SU-DHL-6 (cell line): ENCODE results near the gene ZNF674.

Experiments used
- H2AFZ ChIP-seq: fragments of 200-600 bp; sonication (generic); 2 replicates; pipeline ENCODE4 v1.6.1; 2014; ENCODE audit warnings: low read depth, mild to moderate bottlenecking, moderate library complexity, mixed read lengths, antibody characterized with exemption, low read length; ENCODE audit not compliant: severe bottlenecking
- H3F3A ChIP-seq: fragments of 200-600 bp; shearing (Covaris generic); 2 replicates; pipeline ENCODE4 v1.6.0; 2016; ENCODE audit warnings: antibody characterized with exemption, mild to moderate bottlenecking; ENCODE audit not compliant: insufficient read depth
- H3K27ac ChIP-seq: fragments of 200-600 bp; sonication (generic); 2 replicates; pipeline ENCODE4 v1.5.1; 2016; ENCODE audit warnings: low read depth, mild to moderate bottlenecking, low read length, moderate library complexity, mixed read lengths
- H3K27me3 ChIP-seq: fragments of 200-600 bp; sonication (generic), shearing (Covaris generic); 2 replicates; pipeline ENCODE4 v1.6.0; 2014; ENCODE audit warnings: mild to moderate bottlenecking, low read length
- H3K36me3 ChIP-seq: fragments of 200-600 bp; sonication (generic); 2 replicates; pipeline ENCODE4 v1.6.1; 2014; ENCODE audit warnings: mild to moderate bottlenecking, low read length, mixed read lengths
- H3K4me2 ChIP-seq: fragments of 300-600, 200-600 bp; shearing (Covaris generic), sonication (generic); 2 replicates; pipeline ENCODE4 v1.6.0; 2014; ENCODE audit warnings: low read length, low read depth, mild to moderate bottlenecking; ENCODE audit not compliant: poor library complexity, severe bottlenecking
- H3K4me3 ChIP-seq: fragments of 200-600 bp; sonication (generic); 2 replicates; pipeline ENCODE4 v1.5.1; 2014; ENCODE audit warnings: antibody characterized with exemption, low read length, mild to moderate bottlenecking, mixed read lengths; ENCODE audit not compliant: insufficient read depth, poor library complexity, severe bottlenecking
- H3K79me2 ChIP-seq: fragments of 200-600 bp; sonication (generic); 2 replicates; pipeline ENCODE4 v1.6.1; 2014; ENCODE audit warnings: mild to moderate bottlenecking, low read length, moderate library complexity; ENCODE audit not compliant: insufficient read depth
- H3K9ac ChIP-seq: fragments of 200-600 bp; sonication (generic); 2 replicates; pipeline ENCODE4 v1.7.0; 2014; ENCODE audit warnings: mild to moderate bottlenecking, low read length
- H3K9me2 ChIP-seq: fragments of 200-600 bp; sonication (generic); replicated peaks from 2 replicates; pipeline ENCODE4 v1.6.1; 2014; ENCODE audit warnings: low read length; ENCODE audit not compliant: insufficient read depth
- H3K9me3 ChIP-seq: fragments of 200-600 bp; sonication (generic); 2 replicates; pipeline ENCODE4 v1.6.1; 2014; ENCODE audit warnings: low read length, mixed read lengths; ENCODE audit not compliant: insufficient read depth
- H4K20me1 ChIP-seq: fragments of 200-600 bp; sonication (generic); 2 replicates; pipeline ENCODE4 v1.6.1; 2014; ENCODE audit warnings: low read depth, mild to moderate bottlenecking, antibody characterized with exemption, low read length, moderate library complexity, mixed read lengths
- EZH2phosphoT487 ChIP-seq: fragments of 200-600 bp; sonication (generic), shearing (Covaris generic); conservative IDR thresholded peaks from 2 replicates; pipeline ENCODE4 v1.6.1; 2018; ENCODE audit warnings: mild to moderate bottlenecking, antibody characterized with exemption, low read length, moderate library complexity, mixed read lengths
- TF ChIP-seq, protein P1 (sequence below): fragments of 200-600 bp; sonication (generic); IDR thresholded peaks from one replicate; pipeline ENCODE4 v1.5.1; 2017; ENCODE audit warnings: antibody characterized with exemption, mild to moderate bottlenecking, low read length, moderate library complexity; ENCODE audit not compliant: insufficient read depth, poor library complexity, severe bottlenecking

ZNF674 gene

GRCh38 chrX:46587753-46588171, 42.5 kb upstream of the ZNF674 start:
- H3K9ac ChIP-seq = no peak overlapping the region
- no peak overlapping the region for H3K4me2 ChIP-seq

GRCh38 chrX:46587158-46587557, 41.9 kb upstream of the ZNF674 start:
- Histone ChIP-seq H3K9me2 (no peaks in the 10 kb centered on the region), H3K27ac (no peak overlapping the region), H3K4me2 (no peak overlapping the region), H3K79me2 (no peaks in the 10 kb centered on the region), H2AFZ (no peak overlapping the region), H3K27me3 (no peaks in the 10 kb centered on the region), H3K9ac (no peak overlapping the region), H3K9me3 (no peaks in the 10 kb centered on the region), H3F3A (no peaks in the 10 kb centered on the region), H3K4me3 (no peak overlapping the region), H4K20me1 (no peaks in the 10 kb centered on the region), H3K36me3 (no peaks in the 10 kb centered on the region)
- TF ChIP-seq EZH2phosphoT487 = no peak
- TF ChIP-seq, protein P1, sequence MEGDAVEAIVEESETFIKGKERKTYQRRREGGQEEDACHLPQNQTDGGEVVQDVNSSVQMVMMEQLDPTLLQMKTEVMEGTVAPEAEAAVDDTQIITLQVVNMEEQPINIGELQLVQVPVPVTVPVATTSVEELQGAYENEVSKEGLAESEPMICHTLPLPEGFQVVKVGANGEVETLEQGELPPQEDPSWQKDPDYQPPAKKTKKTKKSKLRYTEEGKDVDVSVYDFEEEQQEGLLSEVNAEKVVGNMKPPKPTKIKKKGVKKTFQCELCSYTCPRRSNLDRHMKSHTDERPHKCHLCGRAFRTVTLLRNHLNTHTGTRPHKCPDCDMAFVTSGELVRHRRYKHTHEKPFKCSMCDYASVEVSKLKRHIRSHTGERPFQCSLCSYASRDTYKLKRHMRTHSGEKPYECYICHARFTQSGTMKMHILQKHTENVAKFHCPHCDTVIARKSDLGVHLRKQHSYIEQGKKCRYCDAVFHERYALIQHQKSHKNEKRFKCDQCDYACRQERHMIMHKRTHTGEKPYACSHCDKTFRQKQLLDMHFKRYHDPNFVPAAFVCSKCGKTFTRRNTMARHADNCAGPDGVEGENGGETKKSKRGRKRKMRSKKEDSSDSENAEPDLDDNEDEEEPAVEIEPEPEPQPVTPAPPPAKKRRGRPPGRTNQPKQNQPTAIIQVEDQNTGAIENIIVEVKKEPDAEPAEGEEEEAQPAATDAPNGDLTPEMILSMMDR = no peak

More at GRCh38 chrX:46587753-46588171, 42.5 kb upstream of the ZNF674 start:
- Histone ChIP-seq H3K36me3 (no peaks in the 10 kb centered on the region), H3K27ac (no peak overlapping the region), H3K27me3 (no peaks in the 10 kb centered on the region), H3K79me2 (no peaks in the 10 kb centered on the region), H3F3A (no peaks in the 10 kb centered on the region), H3K4me3 (no peak overlapping the region), H4K20me1 (no peaks in the 10 kb centered on the region), H3K9me3 (no peaks in the 10 kb centered on the region), H2AFZ (no peak overlapping the region), H3K9me2 (no peaks in the 10 kb centered on the region)
- TF ChIP-seq, protein P1 = no peak
- no peak for TF ChIP-seq EZH2phosphoT487

- Histone ChIP-seq H3K27ac (no peak overlapping the region), H3K9me2 (no peaks in the 10 kb centered on the region), H3K79me2 (no peaks in the 10 kb centered on the region), H3K9me3 (no peaks in the 10 kb centered on the region), H2AFZ (no peak overlapping the region), H4K20me1 (no peaks in the 10 kb centered on the region), H3K36me3 (no peaks in the 10 kb centered on the region), H3F3A (no peaks in the 10 kb centered on the region), H3K27me3 (no peaks in the 10 kb centered on the region), H3K4me2 (no peak overlapping the region), H3K4me3 (no peak overlapping the region), H3K9ac (no peak overlapping the region)
- no peak for TF ChIP-seq EZH2phosphoT487
- TF ChIP-seq, protein P1 = no peak
These were observed 39.5 kb upstream of the ZNF674 start for GRCh38 chrX:46584736-46585135.
